A549 (cell line): ENCODE data around the gene SH2B3. TPM values are rescaled to one million over a fixed set of nuclear protein-coding genes. Genes with fewer than 3 reads are reported as not detected.

Source experiments
- ATAC-seq, 2 experiments: fragments of 200-7000 bp in 1 of 2; fragments of >200 bp in 1 of 2; cut with Nextera tagmentation in 1 of 2; cut with Tn5 transposase in 1 of 2; 3 replicates each; pipeline versions ENCODE4 v1.8.0 to v1.9.1; 2018 to 2020; ENCODE audit warnings: mild to moderate bottlenecking in 1 of 2, moderate library complexity in 1 of 2
- CTCF ChIA-PET: fragments of 300-600 bp; sonication (Branson Sonifier 250); formaldehyde crosslinking; extraction: SDS; loops from one replicate; lab custom pipeline; 2021; ENCODE audit warnings: antibody characterized with exemption, inconsistent platforms; lab: Yijun Ruan, JAX
- POLR2A ChIA-PET: fragments of 350-600 bp; formaldehyde crosslinking; extraction: SDS; loops from one replicate; lab custom pipeline; 2021; ENCODE audit warnings: antibody characterized with exemption, inconsistent platforms; lab: Yijun Ruan, JAX
- DNase-seq, 2 experiments: peaks; one replicate each; pipeline versions ENCODE4 v3.0.0 to v3.0.0-alpha.2; 2011 to 2016; ENCODE audit warnings: low read depth in 1 of 2, low spot score in 1 of 2
- FAIRE-seq: peaks from 2 replicates; lab custom pipeline; 2011; peaks lifted over from hg19 to GRCh38; lab: Jason Lieb, UNC
- H3K27ac ChIP-seq, 2 experiments: fragments of >200 bp; sonication (Bioruptor Twin); formaldehyde crosslinking; 3 replicates each; pipeline ENCODE4 v1.5.1; 2016 to 2017
- H3K4me1 ChIP-seq: fragments of >200 bp; sonication (Bioruptor Twin); formaldehyde crosslinking; 3 replicates; pipeline ENCODE4 v1.6.1; 2016
- H3K4me2 ChIP-seq: fragments of >200 bp; sonication (Bioruptor Twin); formaldehyde crosslinking; 3 replicates; pipeline ENCODE4 v1.6.1; 2016
- H3K4me3 ChIP-seq: fragments of >200 bp; sonication (Bioruptor Twin); formaldehyde crosslinking; 3 replicates; pipeline ENCODE4 v1.5.1; 2016
- H3K9me3 ChIP-seq: fragments of >200 bp; sonication (Bioruptor Twin); formaldehyde crosslinking; 3 replicates; pipeline ENCODE4 v1.6.1; 2016
- CBX8 ChIP-seq: fragments of 200-600 bp; sonication (generic); IDR thresholded peaks from 2 replicates; pipeline ENCODE4 v1.6.1; 2016
- CHD2 ChIP-seq: fragments of 150-350 bp; IDR thresholded peaks from 2 replicates; pipeline ENCODE4 v1.6.1; 2014; ENCODE audit warnings: low read length; ENCODE audit not compliant: partially characterized antibody
- CHD4 ChIP-seq: fragments of 200-600 bp; sonication (generic); IDR thresholded peaks from 2 replicates; pipeline ENCODE4 v1.6.1; 2016; ENCODE audit warnings: antibody characterized with exemption, mild to moderate bottlenecking, borderline replicate concordance
- FOSB ChIP-seq: fragments of 250-450 bp; sonication (Bioruptor Pico); IDR thresholded peaks from 2 replicates; pipeline ENCODE4 v1.5.0; 2020; ENCODE audit warnings: mild to moderate bottlenecking, moderate library complexity
- FOSL2 ChIP-seq, 2 experiments: fragments of 450-650 bp in 1 of 2; fragments of >200 bp in 1 of 2; sonication (Bioruptor Twin) in 1 of 2; formaldehyde crosslinking; IDR thresholded peaks; 2 replicates each; pipeline versions ENCODE4 v1.5.0 to v1.6.1; 2016 to 2020; ENCODE audit warnings: mild to moderate bottlenecking in 1 of 2, moderate library complexity in 1 of 2
- HEYL ChIP-seq: fragments of 250-450 bp; sonication (Bioruptor Pico); IDR thresholded peaks from 2 replicates; pipeline ENCODE4 v1.8.0; 2021; ENCODE audit warnings: mild to moderate bottlenecking, moderate library complexity
- HOXB5 ChIP-seq: fragments of 250-450 bp; sonication (Bioruptor Pico); IDR thresholded peaks from 2 replicates; pipeline ENCODE4 v1.5.0; 2020; ENCODE audit warnings: mild to moderate bottlenecking, moderate library complexity
- JUN ChIP-seq, 2 experiments: fragments of >200 bp; sonication (Bioruptor Twin); formaldehyde crosslinking; IDR thresholded peaks; 2 replicates in 1 of 2; 3 replicates in 1 of 2; pipeline ENCODE4 v1.6.1; 2016 to 2017
- JUNB ChIP-seq: fragments of >200 bp; sonication (Bioruptor Twin); formaldehyde crosslinking; IDR thresholded peaks from 2 replicates; pipeline ENCODE4 v1.6.1; 2016
- KDM1A ChIP-seq: fragments of 200-600 bp; sonication (generic); IDR thresholded peaks from 2 replicates; pipeline ENCODE4 v1.6.1; 2016; ENCODE audit warnings: low read depth, mild to moderate bottlenecking
- KDM5A ChIP-seq: fragments of 200-600 bp; sonication (generic); IDR thresholded peaks from 2 replicates; pipeline ENCODE4 v1.6.1; 2016; ENCODE audit warnings: antibody characterized with exemption, mild to moderate bottlenecking
- MAFK ChIP-seq: fragments of 450-650 bp; IDR thresholded peaks from 2 replicates; pipeline ENCODE4 v1.6.1; 2014; ENCODE audit not compliant: partially characterized antibody
- NFE2L2 ChIP-seq: fragments of 150-350 bp; conservative IDR thresholded peaks from 2 replicates; pipeline ENCODE4 v1.6.1; 2014; ENCODE audit warnings: low read length
- RAD21 ChIP-seq, 2 experiments: fragments of >200 bp in 1 of 2; sonication (Bioruptor Twin) in 1 of 2; formaldehyde crosslinking in 1 of 2; IDR thresholded peaks in 1 of 2; conservative IDR thresholded peaks in 1 of 2; 2 replicates in 1 of 2; 3 replicates in 1 of 2; pipeline ENCODE4 v1.6.1; 2012 to 2018; ENCODE audit warnings: inconsistent platforms in 1 of 2
- WGBS: methylation state at CpG from one replicate; pipeline ENCODE4 v1.1.6; 2017; ENCODE audit errors: missing lambda C conversion rate; 5-methylcytosine and 5-hydroxymethylcytosine counted together
- polyA plus RNA-seq, 4 experiments: library from polyadenylated mRNA; depleted of rRNA in 3 of 4; stranded (reverse); fragments of >200 nt; fragmentation: RNase III in 1 of 4; extraction: RNeasy Plus Mini Kit Qiagen cat#74134 plus additional on column Dnase treatment in 1 of 4; gene quantifications; 2 replicates in 3 of 4; 3 replicates in 1 of 4; pipeline ENCODE4 v1.2.3, GENCODE V29; 2011 to 2017
- TF ChIP-seq, protein P1 (sequence below): IDR thresholded peaks from 2 replicates; pipeline ENCODE4 v1.6.1; 2012

SH2B3 gene
- polyA plus RNA-seq, 2 of the 4 experiments (the other 2 are of a cell fraction), result 2.3 to 2.5 TPM

DNA sequence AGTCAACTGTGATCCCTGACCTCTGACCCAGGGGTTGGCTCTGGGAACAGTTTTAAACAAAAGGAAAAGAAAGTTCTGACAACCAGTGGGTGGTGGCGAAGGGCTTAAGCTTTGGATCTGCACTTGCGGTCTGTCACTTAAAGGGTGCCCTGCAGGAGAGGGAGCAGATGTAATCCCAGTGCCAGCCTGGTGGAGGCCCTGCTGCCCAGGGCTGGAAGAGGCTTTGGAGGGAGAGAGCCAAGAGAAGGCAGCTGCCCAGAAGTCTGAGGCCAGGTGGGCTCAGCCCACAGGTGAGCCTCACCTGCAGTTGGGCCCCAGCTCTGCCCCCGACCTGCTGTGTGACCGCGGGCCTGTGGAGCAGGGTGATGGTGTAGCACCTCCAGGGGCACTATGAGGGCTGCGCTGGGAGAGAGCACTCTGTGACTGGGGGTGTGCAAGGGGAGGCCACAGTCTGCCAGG is 19.1 kb downstream of the SH2B3 start:
- POLR2A ChIA-PET, result no interaction called here
- peak overlapping the region in 1 of 2 experiments; percentile 40; a peak in 2 of 6 replicates for H3K27ac ChIP-seq
- no peak overlapping the region for H3K4me3 ChIP-seq

DNA sequence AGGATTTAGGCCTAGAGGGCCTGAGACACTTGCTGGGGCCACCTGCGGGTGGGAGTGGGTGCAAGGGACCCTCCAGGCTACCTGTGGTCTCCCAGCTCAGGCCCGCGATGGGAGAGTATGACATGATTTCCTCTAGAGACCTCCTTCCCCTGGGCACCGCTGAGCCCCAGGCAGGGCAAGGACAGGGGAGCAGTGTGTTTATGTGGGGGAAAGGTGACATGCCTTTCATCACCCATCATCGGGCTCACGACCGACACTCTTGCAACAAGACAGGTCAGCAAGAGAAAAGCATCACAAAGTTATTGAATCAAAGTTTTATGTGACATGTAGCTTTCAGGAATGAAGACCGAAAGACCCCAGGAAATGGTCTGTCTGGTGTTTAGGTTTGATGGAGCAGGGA is 19.9 kb downstream of the SH2B3 start:
- ChIA-PET CTCF (interaction anchor here (1.0 to 3.5 kb wide), 4 partner anchors 14 to 29 kb away, joined by 3 to 24 read pairs (median 4); no protein-coding TSS in a partner anchor), POLR2A (no interaction called here)
- Histone ChIP-seq H3K4me3 (no peak overlapping the region), H3K4me1 (peaks cover 10% of the 10 kb centered on the region; the same call in 2 of the 3 replicates), H3K27ac (peak overlapping the region in 1 of 2 experiments; percentile 40; a peak in 2 of 6 replicates), H3K4me2 (0 out of 3 replicates have a peak overlapping the region, but pooled peaks have one; percentile 14), H3K9me3 (no peaks in the 10 kb centered on the region)
- no peak for DNase-seq
- TF ChIP-seq MAFK (no peak), CHD4 (no peak), KDM5A (no peak), JUN (IDR thresholded peaks at IDR 0.05) (no peak), NFE2L2 (no peak), RAD21 (conservative IDR thresholded peaks at IDR 0.05 in 1 of 2, IDR thresholded peaks at IDR 0.05 in 1 of 2) (no peak), JUNB (no peak)
- TF ChIP-seq, protein P1, sequence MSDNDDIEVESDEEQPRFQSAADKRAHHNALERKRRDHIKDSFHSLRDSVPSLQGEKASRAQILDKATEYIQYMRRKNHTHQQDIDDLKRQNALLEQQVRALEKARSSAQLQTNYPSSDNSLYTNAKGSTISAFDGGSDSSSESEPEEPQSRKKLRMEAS, result no peak
- TF ChIP-seq, all 56 proteins: peak for 0
- ATAC-seq, result peak in 1 of 2 experiments; percentile 15; a peak in 1 of 6 replicates
- FAIRE-seq, result no peak
- WGBS, result 68% methylated on average over 8 of the region's 8 CpGs

More for the DNA sequence above, 19.1 kb downstream of the SH2B3 start:
- WGBS, result 89% methylated on average over 4 of the region's 6 CpGs
- FAIRE-seq (no peak), ATAC-seq (peak; percentile 54 to 66; a peak in 4 of 6 replicates), DNase-seq (no peak)
- Histone ChIP-seq H3K4me1 (peaks cover 10% of the 10 kb centered on the region; the same call in 2 of the 3 replicates), H3K9me3 (no peaks in the 10 kb centered on the region), H3K4me2 (no peak overlapping the region)
- CTCF ChIA-PET, result interaction anchor here (0.5 to 4.4 kb wide), 6 partner anchors 15 to 554 kb away, joined by 3 to 24 read pairs (median 4); no protein-coding TSS in a partner anchor
- TF ChIP-seq HEYL, result no peak
- TF ChIP-seq HOXB5, result no peak
- no peak for TF ChIP-seq CHD2
- TF ChIP-seq JUNB, result no peak
- TF ChIP-seq CBX8, result no peak
- no peak for TF ChIP-seq KDM5A

DNA sequence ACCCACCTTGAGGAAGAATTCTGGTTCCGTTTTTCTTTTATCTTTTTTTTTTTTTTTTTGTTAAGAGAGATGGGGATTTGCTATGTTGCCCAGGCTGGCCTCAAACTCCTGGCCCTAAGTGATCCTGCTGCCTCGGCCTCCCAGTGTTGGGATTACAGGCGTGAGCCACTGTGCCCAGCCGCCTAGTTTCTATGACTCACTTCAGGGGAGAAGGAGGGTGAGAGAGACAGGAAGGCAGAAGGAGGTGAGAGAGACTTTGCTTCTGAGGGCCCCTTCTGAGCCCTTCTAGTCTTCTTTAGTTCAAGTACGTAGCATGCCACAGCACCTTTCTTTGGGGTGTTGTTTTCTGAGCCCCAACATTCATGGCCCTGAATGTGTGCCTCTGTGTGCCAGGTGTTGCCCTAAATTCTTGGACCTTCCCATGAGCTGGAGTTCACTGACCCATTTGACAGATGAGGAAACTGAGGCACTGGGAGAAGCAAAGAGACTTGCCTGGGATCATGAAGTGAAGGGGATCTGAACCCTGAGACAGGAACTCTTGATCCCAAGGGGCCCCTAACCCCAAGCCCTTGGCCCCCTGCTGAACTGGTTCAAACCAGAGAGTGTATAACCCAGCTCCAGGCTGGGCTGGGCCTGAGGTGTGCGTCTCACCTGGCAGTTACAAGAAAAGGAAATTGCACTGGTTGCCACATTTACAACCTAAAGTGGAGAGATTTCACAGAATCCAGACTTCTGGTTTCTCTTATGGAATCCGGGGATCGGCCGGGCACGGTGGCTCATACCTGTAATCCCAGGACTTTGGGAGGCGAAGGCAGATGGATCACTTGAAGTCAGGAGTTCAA is 20.8 kb downstream of the SH2B3 start:
- CTCF ChIA-PET, result interaction anchor here (0.9 to 3.5 kb wide), 6 partner anchors 13 to 388 kb away, joined by 3 to 24 read pairs (median 4); no protein-coding TSS in a partner anchor
- no peaks in the 10 kb centered on the region for H3K9me3 ChIP-seq
- H3K4me3 ChIP-seq, result no peak overlapping the region
- WGBS, result 77% methylated on average over 11 of the region's 11 CpGs
- POLR2A ChIA-PET, result no interaction called here
- DNase-seq (no peak), FAIRE-seq (no peak), ATAC-seq (peak in 1 of 2 experiments; percentile 11; a peak in 2 of 6 replicates)
- H3K4me2 ChIP-seq, result no peak overlapping the region
- peaks cover 10% of the 10 kb centered on the region; the same call in 2 of the 3 replicates for H3K4me1 ChIP-seq
- TF ChIP-seq JUN (IDR thresholded peaks at IDR 0.05) (no peak), FOSL2 (IDR thresholded peaks at IDR 0.05) (no peak), FOSL2 (CRISPR knock-in tag; IDR thresholded peaks at IDR 0.05) (0 out of 2 replicates have a peak, but pooled peaks have one; percentile 10)
- TF ChIP-seq, all 56 proteins: peak for 1
- 0 out of 6 replicates have a peak overlapping the region, but pooled peaks of 1 of the 2 experiments have one; percentile 40 for H3K27ac ChIP-seq

DNA sequence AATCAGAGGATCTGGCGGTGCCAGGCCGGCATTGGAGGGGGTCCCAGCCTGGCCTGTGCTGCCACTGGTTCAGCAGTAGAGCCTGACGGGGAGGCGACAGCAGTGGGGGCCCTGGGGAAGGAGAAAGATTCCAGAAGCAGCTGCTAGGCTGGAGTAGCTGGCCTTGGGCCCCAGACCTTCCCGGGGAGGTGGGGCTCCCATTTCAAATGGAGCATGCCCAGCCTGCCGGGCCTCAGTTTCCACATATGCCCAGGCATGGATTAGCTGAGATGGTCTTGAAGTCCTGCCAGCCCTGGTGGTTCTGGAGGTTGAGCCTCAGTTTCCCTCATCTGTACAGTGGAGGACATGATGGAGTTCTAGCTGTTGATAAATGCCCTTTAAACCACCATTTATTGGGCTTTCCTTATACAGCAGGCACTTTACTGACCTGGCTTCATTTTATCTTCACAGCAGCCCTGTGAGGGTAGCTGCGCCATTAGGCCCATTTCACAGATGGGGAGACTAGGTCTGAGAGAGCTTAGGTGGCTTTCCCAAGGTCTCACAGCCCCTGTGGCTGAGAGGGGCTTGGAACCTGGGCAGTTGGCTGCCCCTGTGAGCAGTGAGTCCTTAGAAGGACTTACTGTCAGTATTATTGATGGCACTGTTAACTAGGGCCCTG is 21.8 kb downstream of the SH2B3 start:
- no peak for DNase-seq
- no peak overlapping the region for H3K27ac ChIP-seq
- CTCF ChIA-PET, result interaction anchor here (0.9 to 3.5 kb wide), 8 partner anchors 11 to 389 kb away, joined by 3 to 24 read pairs (median 4); no protein-coding TSS in a partner anchor

More for the DNA sequence above, 21.8 kb downstream of the SH2B3 start:
- 91% methylated on average over 7 of the region's 7 CpGs for WGBS
- no peak for FAIRE-seq
- Histone ChIP-seq H3K4me1 (peaks cover 20% of the 10 kb centered on the region), H3K9me3 (no peaks in the 10 kb centered on the region), H3K4me3 (no peak overlapping the region), H3K4me2 (no peak overlapping the region)
- TF ChIP-seq FOSB (CRISPR knock-in tag) (no peak), KDM1A (peak; percentile 50; the same call in 1 of the 2 replicates)
- POLR2A ChIA-PET, result no interaction called here
- ATAC-seq, result no peak
